Upper lobe of left lung (tissue), 6 donors: ENCODE results near the gene MKI67. TPM values are rescaled to one million over a fixed set of nuclear protein-coding genes. Genes with fewer than 3 reads are reported as not detected.

Experiments
- ATAC-seq, 2 donors: fragments of 200-7000 bp; cut with Tn5 transposase; one replicate each; pipeline ENCODE4 v1.9.1; 2022; ENCODE audit warnings: mild to moderate bottlenecking in 2 of 2, moderate library complexity in 2 of 2; ENCODE audit not compliant: low FRiP score in 2 of 2
- DNase-seq, 2 donors: peaks; one replicate each; pipeline ENCODE4 v3.0.0-alpha.2; 2019 to 2020
- H3K27ac ChIP-seq, 4 donors: fragments of 200-600 bp; sonication (generic); one replicate each; pipeline ENCODE4 v1.5.1; 2016 to 2019
- H3K27me3 ChIP-seq, 4 donors: fragments of 200-600 bp; sonication (generic); one replicate each; pipeline ENCODE4 v1.5.1; 2017 to 2019
- H3K36me3 ChIP-seq, 4 donors: fragments of 200-600 bp; sonication (generic); one replicate each; pipeline ENCODE4 v1.5.1; 2016 to 2019
- H3K4me1 ChIP-seq, 4 donors: fragments of 200-600 bp; sonication (generic); one replicate each; pipeline ENCODE4 v1.5.1; 2018 to 2019
- H3K4me3 ChIP-seq, 4 donors: fragments of 200-600 bp; sonication (generic); one replicate each; pipeline ENCODE4 v1.5.1; 2017 to 2019; ENCODE audit warnings: mild to moderate bottlenecking in 2 of 4, moderate library complexity in 1 of 4
- H3K9me3 ChIP-seq, 4 donors: fragments of 200-600 bp; sonication (generic); one replicate each; pipeline ENCODE4 v1.5.1; 2018 to 2019
- EP300 ChIP-seq, 4 donors: sonication (generic); formaldehyde crosslinking; IDR thresholded peaks; one replicate each; pipeline ENCODE4 v1.5.1; 2017; ENCODE audit warnings: antibody characterized with exemption in 4 of 4, control low read depth in 2 of 4
- POLR2A ChIP-seq, 4 donors: fragments of 450-650 bp; IDR thresholded peaks; one replicate each; pipeline ENCODE4 v1.5.1; 2016 to 2017; ENCODE audit warnings: antibody characterized with exemption in 4 of 4, mild to moderate bottlenecking in 2 of 4
- POLR2AphosphoS5 ChIP-seq, 2 donors: sonication (generic); formaldehyde crosslinking; IDR thresholded peaks; one replicate each; pipeline ENCODE4 v1.5.1; 2017; ENCODE audit warnings: antibody characterized with exemption in 2 of 2
- whole genome bisulfite sequencing, 2 donors: methylation state at CpG; one replicate each; pipeline ENCODE4 v1.1.5; 2017 to 2018; 5-methylcytosine and 5-hydroxymethylcytosine counted together
- total RNA-seq, 6 donors: library from RNA; depleted of rRNA in 4 of 6; stranded (reverse); fragments of >200 nt in 4 of 6; gene quantifications; one replicate each; pipeline versions ENCODE4 v1.1.0 to v1.2.1, GENCODE V29; 2016 to 2021
- TF ChIP-seq, protein P1 (sequence below), 6 experiments: fragments of 450-650 bp in 4 of 6; fragments of 200-600 bp in 2 of 6; sonication (generic) in 2 of 6; IDR thresholded peaks; one replicate each; pipeline ENCODE4 v1.5.1; 2016 to 2019; ENCODE audit warnings: antibody characterized with exemption in 6 of 6
- donor health status: DM: no; HTN: no; CAD: no; lungs with moderate emphysema.
- donor health status: DM: no; HTN: yes; CAD: no; lungs with severe emphysema.

The MKI67 gene
- total RNA-seq, 6 donors from 2014 or later: 1.0 to 7.3 (median 5.0) TPM

DNA sequence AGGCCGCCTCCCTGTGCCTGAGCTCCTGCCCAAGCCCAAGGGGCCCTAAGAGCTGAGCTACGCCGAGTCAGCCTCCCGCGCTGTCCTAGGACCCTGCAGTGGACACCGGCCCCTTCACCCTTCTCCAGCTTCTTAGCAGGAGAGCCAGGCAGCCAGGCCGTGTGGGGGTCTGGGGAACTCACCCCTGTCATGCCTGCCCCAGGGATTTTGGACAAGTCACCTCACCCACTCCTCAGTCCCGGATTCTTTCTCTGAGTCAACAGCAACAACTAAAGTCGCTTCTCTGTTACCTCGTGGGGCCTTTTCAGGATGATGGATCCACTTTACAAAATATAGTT is 79.3 kb downstream of the MKI67 start:
- H3K9me3 ChIP-seq: no peaks in the 10 kb centered on the region
- TF ChIP-seq, protein P1, sequence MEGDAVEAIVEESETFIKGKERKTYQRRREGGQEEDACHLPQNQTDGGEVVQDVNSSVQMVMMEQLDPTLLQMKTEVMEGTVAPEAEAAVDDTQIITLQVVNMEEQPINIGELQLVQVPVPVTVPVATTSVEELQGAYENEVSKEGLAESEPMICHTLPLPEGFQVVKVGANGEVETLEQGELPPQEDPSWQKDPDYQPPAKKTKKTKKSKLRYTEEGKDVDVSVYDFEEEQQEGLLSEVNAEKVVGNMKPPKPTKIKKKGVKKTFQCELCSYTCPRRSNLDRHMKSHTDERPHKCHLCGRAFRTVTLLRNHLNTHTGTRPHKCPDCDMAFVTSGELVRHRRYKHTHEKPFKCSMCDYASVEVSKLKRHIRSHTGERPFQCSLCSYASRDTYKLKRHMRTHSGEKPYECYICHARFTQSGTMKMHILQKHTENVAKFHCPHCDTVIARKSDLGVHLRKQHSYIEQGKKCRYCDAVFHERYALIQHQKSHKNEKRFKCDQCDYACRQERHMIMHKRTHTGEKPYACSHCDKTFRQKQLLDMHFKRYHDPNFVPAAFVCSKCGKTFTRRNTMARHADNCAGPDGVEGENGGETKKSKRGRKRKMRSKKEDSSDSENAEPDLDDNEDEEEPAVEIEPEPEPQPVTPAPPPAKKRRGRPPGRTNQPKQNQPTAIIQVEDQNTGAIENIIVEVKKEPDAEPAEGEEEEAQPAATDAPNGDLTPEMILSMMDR (IDR thresholded peaks at IDR 0.05): no peak
- TF ChIP-seq POLR2A (IDR thresholded peaks at IDR 0.05): no peak
- TF ChIP-seq POLR2AphosphoS5 (IDR thresholded peaks at IDR 0.05): no peak
- TF ChIP-seq EP300 (IDR thresholded peaks at IDR 0.05): no peak
- peaks cover 0 to 17% (median under 1%) of the 10 kb centered on the region in 4 donors for H3K36me3 ChIP-seq
- no peak overlapping the region for H3K4me3 ChIP-seq
- peaks cover 19 to 47% (median 40%) of the 10 kb centered on the region in 4 donors for H3K4me1 ChIP-seq
- H3K27me3 ChIP-seq: no peaks in the 10 kb centered on the region
- H3K27ac ChIP-seq: peak overlapping the region; percentile 87 to 89 (median 88)
- 77% methylated on average over 10 of the region's 10 CpGs; no CpG with 5 or more reads in 1 of the 2 donors for WGBS, 2 donors
- DNase-seq (peak in 1 of 2 donors; percentile 78), ATAC-seq (no peak)

Other genes with a start within 250 kb of the MKI67 start
- gene CLRN3, start 233.5 kb downstream of the MKI67 start, total RNA-seq: under 1 TPM in 2 of 6 donors, not detected in 4; 0.37 to 0.49 TPM
- gene PTPRE, start 219.3 kb downstream of the MKI67 start, total RNA-seq: 10 to 100 TPM; 49.9 to 89.2 (median 64.2) TPM